ENCODE data around the gene WDR7.

DNA sequence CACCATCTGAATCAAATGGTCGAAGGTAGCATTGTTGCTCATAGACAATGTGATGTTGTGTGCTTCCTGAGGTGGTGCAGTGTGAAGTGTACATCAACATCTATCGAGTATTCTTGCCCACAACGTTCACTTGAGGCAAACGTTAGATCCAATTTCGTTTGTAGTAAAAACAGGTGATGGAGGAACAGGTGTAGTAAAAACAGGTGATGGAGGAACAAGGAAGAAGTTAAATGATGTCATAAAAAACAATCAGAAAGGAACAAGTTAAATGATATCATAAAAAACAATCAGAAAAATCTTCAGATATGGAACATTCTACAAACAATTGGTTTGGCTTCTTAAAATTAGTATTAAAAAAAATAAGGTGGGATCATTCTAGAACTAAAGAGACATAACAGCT, 11.3 kb downstream of the WDR7 start:
- TF ChIP-seq, protein P1, sequence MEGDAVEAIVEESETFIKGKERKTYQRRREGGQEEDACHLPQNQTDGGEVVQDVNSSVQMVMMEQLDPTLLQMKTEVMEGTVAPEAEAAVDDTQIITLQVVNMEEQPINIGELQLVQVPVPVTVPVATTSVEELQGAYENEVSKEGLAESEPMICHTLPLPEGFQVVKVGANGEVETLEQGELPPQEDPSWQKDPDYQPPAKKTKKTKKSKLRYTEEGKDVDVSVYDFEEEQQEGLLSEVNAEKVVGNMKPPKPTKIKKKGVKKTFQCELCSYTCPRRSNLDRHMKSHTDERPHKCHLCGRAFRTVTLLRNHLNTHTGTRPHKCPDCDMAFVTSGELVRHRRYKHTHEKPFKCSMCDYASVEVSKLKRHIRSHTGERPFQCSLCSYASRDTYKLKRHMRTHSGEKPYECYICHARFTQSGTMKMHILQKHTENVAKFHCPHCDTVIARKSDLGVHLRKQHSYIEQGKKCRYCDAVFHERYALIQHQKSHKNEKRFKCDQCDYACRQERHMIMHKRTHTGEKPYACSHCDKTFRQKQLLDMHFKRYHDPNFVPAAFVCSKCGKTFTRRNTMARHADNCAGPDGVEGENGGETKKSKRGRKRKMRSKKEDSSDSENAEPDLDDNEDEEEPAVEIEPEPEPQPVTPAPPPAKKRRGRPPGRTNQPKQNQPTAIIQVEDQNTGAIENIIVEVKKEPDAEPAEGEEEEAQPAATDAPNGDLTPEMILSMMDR (IDR thresholded peaks at IDR 0.05) = no peak
- TF ChIP-seq POLR2A (IDR thresholded peaks at IDR 0.05) = no peak
